GM21515 (cell line): ENCODE measurements around the gene LPAR5.

Experiments
- ATAC-seq: cut with Tn5 transposase; IDR thresholded peaks from one replicate; pipeline ENCODE4 v1.9.1; 2021; ENCODE audit not compliant: unreplicated experiment

Gene LPAR5

GRCh38 chr12:6635856-6636531, at the start of gene LPAR5:
Gene LPAR5 (minus strand): TSS chr12:6635959. CDS start chr12:6621248, 14,711 bp downstream.
- ATAC-seq = no peak

GRCh38 chr12:6684609-6685008, 48.9 kb upstream of the LPAR5 start:
- no peak for ATAC-seq

- no peak for ATAC-seq
Observed at GRCh38 chr12:6676962-6677361, 41.2 kb upstream of the LPAR5 start.

- ATAC-seq = no peak
Observed at GRCh38 chr12:6672143-6672542, 36.4 kb upstream of the LPAR5 start.

- ATAC-seq = no peak
Observed at GRCh38 chr12:6667559-6668210, 31.9 kb upstream of the LPAR5 start.

GRCh38 chr12:6666211-6666610, 30.5 kb upstream of the LPAR5 start:
- no peak for ATAC-seq

GRCh38 chr12:6664902-6665301, 29.1 kb upstream of the LPAR5 start:
- ATAC-seq = no peak

GRCh38 chr12:6662906-6663742, 27.4 kb upstream of the LPAR5 start, which contains the start of gene ING4:
Gene ING4 (minus strand): TSS chr12:6663119. CDS start chr12:6663101, 18 bp downstream.
- peak; percentile 92 for ATAC-seq

- peak; percentile 6 for ATAC-seq
Observed at GRCh38 chr12:6662602-6662905, 26.8 kb upstream of the LPAR5 start.

- ATAC-seq = no peak
Observed at GRCh38 chr12:6653987-6654386, 18.2 kb upstream of the LPAR5 start.

- ATAC-seq = no peak
Observed at GRCh38 chr12:6653342-6653741, 17.6 kb upstream of the LPAR5 start.

- no peak for ATAC-seq
Observed at GRCh38 chr12:6652391-6652790, 16.6 kb upstream of the LPAR5 start.

GRCh38 chr12:6650832-6651231, 15.1 kb upstream of the LPAR5 start:
- no peak for ATAC-seq

GRCh38 chr12:6647083-6647604, 11.4 kb upstream of the LPAR5 start, which contains the start of gene ACRBP:
Gene ACRBP (minus strand): TSS chr12:6647432. CDS start chr12:6647366, 66 bp downstream.
- ATAC-seq = no peak

GRCh38 chr12:6646276-6647082, 10.7 kb upstream of the LPAR5 start:
- ATAC-seq = no peak

GRCh38 chr12:6644903-6645302, 9.1 kb upstream of the LPAR5 start:
- no peak for ATAC-seq

- no peak for ATAC-seq
Observed at GRCh38 chr12:6644257-6644596, 8.5 kb upstream of the LPAR5 start.

GRCh38 chr12:6643569-6644256, 8.0 kb upstream of the LPAR5 start:
- ATAC-seq = no peak

GRCh38 chr12:6641131-6641530, 5.4 kb upstream of the LPAR5 start:
- ATAC-seq = no peak

- no peak for ATAC-seq
Observed at GRCh38 chr12:6640497-6640896, 4.7 kb upstream of the LPAR5 start.
